ENCODE measurements around the gene AAMDC.
"Not testable (repeated sequence)": the region's sequence is repeated elsewhere in the genome, so short reads cannot be mapped to it uniquely, and the experiment has no call there.

- TF ChIP-seq CTCF (tag by site-specific recombination; IDR thresholded peaks at IDR 0.05); ZBTB21 (tag by site-specific recombination; IDR thresholded peaks at IDR 0.05); MYNN (tag by site-specific recombination; IDR thresholded peaks at IDR 0.05; ENCODE audit: borderline replicate concordance): not testable (repeated sequence)
Measured at GRCh38 chr11:77891703-77892102, 70.8 kb downstream of the AAMDC start.
